HG02840 (cell line): ENCODE measurements around the gene PDE3B.
"Not testable (repeated sequence)": the region's sequence is repeated elsewhere in the genome, so short reads cannot be mapped to it uniquely, and the experiment has no call there.

Experiments
- ATAC-seq: cut with Tn5 transposase; IDR thresholded peaks from one replicate; pipeline ENCODE4 v1.9.1; 2021; ENCODE audit warnings: mild to moderate bottlenecking, moderate library complexity, moderate number of reproducible peaks; ENCODE audit not compliant: unreplicated experiment, low FRiP score

The PDE3B gene

DNA sequence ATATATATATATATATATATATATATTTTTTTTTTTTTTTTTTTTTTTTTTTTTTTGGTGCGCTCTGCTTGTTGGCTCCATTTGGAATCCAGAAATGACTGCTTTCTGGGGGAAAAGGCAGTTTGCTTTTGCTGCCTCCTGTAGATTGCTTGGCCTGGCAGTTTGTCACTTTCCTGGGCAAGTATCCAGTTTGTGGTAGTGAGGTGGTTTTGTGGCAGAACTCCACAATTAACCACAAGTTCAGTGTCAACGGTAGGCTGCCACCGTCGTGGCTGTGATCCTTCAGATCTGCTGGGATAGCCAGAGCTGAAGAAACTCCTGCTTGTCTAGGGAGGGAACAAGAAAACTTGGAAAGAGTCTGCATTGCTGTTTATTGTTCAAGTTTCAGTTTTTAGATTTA lies 5.0 kb upstream of the PDE3B start:
- no peak for ATAC-seq

DNA sequence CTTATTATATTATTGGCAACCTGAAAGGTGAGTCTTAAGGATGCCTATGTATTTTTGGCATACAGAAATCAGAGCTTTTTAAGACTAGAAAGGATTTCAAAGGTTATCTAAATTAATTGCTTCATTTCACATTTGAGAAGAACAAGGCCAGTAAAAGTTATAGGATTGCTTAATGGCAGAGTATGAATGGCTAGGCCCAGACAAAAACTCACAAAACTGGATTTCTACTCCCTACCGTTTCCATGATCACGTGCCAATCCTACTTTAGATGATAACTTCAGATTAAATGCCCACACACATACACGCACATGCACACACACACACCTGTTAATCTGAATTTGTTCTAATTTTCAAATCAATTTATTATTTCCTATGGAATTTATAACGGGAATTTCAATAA lies 1.8 kb upstream of the PDE3B start:
- ATAC-seq, result no peak

DNA sequence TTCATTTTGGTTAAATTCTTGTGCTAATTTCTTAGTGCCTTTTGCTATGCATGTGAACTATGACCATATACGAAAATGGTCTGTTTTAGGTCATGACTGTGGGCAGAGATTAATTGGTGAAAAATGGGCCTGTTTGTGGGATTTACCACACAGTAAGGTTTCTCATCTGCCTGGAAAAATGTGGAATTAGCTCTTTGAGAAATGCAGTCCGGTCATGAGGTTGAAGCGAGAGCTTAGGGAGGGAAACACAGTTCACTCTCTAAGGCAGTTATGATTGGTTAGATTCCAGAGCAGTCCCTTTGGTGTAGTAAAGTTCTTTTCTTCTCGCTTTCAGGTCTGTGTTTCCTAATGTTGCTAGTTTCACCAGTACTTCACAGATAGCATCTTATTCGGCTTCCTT lies 1.2 kb upstream of the PDE3B start:
- no peak for ATAC-seq

DNA sequence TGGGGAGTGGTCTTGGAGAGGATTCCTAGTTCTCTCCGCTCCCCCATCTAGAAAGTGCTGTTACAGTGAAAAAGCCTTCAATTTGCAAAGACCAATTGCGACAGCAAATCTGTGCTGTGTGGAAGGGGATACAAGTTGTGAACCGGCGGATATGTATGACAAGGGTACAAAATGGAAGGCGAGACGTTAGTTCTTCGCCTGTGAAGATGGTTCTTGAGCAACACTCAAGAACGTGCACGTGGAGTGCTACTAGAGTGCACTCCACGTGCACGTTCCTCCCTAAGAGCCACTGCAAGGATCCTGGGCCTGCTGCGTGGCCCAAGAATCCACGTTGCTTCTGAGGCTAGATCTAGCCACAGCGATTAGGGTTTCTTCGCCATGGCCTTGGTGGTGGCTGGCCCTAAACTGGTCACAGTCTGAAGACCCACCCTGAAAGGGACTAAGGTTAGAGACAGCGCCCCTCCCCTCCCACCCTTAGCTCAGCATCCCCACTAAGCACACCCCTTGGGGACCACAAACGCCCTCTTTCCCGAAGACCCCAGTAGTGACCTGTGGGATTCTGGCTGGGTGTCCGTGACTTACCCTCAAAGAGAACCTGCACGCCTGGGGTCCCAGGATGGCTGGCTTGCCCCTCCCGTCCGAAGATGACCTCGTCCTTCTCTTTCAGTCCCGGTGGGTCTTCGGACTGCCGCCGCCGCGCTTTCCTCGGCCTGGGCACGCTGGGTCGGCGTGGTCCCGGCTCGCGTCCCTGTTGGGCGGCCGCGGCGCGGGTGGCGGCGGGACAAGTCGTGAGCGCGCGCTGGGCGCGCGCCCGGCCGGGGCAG lies 519 bp upstream of the PDE3B start:
- no peak for ATAC-seq

DNA sequence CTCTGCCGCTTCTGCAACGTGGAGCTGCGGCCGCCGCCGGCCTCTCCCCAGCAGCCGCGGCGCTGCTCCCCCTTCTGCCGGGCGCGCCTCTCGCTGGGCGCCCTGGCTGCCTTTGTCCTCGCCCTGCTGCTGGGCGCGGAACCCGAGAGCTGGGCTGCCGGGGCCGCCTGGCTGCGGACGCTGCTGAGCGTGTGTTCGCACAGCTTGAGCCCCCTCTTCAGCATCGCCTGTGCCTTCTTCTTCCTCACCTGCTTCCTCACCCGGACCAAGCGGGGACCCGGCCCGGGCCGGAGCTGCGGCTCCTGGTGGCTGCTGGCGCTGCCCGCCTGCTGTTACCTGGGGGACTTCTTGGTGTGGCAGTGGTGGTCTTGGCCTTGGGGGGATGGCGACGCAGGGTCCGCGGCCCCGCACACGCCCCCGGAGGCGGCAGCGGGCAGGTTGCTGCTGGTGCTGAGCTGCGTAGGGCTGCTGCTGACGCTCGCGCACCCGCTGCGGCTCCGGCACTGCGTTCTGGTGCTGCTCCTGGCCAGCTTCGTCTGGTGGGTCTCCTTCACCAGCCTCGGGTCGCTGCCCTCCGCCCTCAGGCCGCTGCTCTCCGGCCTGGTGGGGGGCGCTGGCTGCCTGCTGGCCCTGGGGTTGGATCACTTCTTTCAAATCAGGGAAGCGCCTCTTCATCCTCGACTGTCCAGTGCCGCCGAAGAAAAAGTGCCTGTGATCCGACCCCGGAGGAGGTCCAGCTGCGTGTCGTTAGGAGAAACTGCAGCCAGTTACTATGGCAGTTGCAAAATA lies 816 bp downstream of the PDE3B start:
- ATAC-seq, result peak; percentile 47

DNA sequence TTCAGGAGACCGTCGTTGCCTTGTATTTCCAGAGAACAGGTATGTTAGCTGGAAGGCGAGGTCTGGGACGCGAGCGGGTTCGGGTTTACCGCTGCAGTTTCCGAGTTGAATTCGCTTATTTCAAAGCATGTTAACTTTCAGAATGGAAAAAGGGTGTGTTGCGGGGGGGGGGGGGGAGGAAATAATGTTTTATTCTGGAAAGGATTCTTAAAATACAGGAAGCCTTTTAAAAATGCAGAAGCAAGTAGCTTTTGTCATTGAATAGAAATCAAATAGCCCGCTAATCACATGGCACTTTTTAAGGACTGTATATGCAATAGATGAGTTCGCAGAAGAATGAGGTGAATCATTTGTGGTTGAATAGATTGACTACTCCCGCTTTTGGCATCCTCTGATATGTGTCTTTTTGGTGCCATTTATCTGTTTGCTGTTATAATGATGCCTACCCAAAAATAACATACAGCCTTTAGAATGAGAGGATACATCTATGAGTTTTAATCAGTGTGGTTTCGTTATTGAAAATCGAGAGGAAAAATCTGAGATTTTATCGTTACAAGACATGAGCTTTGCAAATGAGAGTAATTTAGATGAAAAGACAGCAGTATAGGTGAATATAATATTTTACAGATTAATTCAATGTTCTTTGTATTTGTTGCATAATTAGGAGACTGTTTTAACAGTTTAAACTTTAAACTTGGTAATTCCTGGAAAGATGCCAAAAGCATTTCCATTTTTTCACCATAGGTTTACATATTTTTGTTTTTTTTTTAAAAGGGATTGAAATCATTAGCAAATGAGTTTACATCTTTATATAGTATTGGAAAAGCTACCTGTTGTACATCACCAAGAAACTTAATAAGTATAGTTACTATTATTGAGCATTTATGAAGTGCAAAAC lies 1.7 kb downstream of the PDE3B start:
- no peak for ATAC-seq

DNA sequence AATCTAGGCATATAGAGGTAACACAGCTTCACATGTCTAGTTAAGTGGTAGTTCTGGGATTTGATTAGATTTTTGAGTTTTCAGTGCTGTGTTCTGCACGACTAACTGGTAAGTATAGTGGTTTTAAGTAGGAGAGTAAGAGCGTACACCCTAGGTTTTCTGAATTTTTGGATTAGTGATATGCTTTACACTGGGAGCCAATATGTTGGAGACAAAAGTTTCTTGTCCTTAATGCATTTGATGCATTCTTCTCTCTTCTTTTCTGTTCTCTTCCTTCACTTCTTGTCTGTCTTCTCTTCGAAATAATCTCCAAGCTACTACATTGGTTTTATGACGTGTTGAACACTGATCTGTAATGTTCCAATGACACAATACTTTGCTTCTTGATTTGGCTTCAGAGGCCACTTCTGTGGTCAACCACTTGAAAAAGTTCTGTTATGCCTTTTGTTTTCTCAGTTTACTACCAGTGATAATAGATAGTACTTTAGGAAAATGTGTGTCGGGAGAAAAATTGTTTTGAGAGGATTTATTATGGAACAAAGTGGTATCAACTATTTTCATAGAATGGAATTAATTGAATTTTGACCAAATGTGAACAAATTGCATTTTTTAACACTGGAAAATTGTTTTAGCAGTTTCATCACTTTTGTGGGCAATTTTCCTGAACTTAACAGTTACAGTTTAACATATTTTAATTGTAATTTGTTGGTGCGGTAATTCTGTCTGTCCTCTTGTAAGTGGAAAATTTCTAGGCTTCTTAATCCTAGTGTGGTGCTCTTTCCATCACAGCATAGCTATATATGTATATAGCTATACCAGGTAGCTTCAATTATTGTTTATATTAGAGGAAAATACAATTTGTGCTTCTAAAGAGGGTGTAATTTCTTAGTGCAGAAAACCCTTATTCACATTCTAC lies 2.6 kb downstream of the PDE3B start:
- no peak for ATAC-seq

DNA sequence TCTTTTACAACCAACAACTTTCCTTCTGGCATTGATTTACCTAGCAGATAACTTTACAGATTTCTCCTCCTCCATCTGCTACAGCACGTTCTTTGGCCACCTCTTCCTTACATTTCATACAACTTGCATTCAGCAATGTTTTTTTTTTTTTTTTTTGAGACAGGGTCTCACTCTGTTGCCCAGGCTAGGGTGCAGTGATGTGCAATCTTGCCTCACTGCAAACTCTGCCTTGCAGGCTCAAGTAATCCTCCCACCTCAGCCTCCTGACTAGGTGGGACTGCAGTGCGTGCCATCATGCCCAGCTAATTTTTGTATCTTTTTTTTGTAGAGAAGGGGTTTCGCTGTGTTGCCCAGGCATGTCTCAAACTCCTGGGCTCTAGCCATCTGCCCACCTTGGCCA lies 6.5 kb downstream of the PDE3B start:
- no peak for ATAC-seq

DNA sequence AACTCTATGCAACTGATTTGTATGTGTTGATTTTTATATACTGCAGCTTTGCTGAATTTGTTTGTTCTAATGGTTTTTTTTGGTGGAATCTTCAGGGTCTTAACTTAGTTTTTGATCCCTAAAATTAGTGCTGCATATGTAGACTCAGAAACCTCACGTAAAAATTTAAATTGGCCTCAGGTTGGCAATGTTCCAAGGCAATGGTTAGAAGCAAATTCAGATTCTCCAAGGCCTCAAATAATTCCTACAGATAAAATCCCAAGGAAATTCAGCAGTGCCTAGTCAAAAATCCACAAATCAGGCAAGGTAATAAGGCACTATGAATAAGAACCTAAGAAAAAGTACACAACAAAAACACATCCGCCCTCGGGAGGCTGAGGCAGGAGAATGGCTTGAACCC lies 9.5 kb downstream of the PDE3B start:
- ATAC-seq, result no peak

DNA sequence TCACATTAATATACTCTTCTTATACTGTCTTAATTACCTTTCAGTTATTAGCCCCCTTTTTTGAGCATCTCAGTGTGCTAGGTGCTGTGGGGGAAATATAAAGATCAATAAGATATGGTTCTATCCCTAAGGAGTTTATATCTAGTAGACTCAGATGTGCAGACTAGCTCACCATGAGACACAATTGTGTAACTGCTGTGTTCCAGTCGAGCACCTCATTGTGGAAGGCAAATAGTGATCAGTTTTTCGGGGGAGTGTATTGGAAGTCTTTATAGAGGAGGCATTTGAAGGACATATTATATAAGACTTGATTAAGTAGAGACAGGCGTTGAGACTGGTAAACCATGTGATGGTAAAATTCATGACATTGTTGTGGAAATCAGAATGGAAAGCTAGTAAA lies 11.8 kb downstream of the PDE3B start:
- no peak for ATAC-seq

DNA sequence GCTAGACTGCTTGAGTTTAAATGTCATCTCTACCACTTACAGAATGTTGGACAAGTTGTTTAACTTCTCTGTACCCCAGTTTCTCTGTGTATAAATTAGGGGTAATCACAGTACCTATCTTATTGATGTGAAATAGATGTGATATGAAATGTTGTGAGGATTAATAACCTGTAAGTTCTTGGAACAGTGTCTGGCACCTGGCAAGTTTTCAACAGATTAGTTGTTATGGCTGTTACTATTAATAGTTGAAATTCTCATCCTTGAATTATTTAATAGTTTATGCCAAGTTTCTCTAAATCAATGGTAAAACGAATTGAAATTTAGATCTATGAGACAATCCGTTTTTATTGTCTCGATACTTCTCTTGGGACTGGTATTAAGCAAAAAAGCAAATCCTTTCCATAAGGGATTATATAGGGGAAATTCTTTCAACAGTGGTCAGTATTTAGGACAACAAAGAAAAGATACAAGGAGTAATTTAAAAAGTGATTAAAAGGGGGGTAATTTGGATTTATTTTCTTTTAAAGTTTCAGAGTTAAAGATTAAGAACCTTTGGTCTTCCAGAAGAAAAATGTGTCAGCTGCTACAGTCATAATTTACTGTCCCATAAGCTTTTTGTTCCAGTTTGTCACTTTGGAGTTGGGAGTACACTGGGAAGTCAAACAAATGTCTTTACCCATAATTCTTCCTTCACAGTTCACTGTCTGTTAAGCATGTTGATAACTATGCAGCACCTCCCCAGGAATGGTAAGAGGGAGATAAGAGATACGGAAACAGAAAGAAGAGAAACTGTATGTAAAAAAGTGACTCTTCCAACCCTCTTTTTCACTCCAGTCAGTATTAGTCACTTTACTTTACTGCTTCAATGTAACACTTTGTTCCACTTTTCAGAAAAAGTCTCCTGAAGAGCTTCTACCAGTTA lies 13.2 kb downstream of the PDE3B start:
- ATAC-seq, result no peak

DNA sequence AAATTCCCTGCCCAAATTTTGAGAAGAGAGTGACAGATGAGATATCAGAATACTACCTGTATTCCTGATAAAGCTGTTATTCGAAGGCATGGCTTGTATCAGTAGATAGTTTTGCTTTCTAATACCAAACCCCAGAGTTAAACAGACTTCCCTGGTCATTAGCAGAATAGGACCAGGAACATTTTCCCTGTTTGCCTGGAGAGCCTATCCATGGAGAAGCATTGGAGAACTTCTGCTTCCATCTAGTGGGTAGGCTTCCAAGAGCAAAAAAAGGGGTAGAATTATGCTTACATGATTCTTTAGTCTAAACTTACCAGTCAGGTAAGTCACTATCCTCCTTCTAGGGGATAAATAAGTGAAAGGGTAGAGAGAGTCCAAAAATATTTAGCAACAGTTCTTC lies 14.2 kb downstream of the PDE3B start:
- no peak for ATAC-seq

DNA sequence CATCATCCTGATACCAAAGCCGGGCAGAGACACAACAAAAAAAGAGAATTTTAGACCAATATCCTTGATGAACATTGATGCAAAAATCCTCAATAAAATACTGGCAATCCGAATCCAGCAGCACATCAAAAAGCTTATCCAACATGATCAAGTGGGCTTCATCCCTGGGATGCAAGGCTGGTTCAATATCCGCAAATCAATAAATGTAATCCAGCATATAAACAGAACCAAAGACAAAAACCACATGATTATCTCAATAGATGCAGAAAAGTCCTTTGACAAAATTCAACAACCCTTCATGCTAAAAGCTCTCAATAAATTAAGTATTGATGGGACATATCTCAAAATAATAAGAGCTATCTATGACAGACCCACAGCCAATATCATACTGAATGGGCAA lies 21.3 kb downstream of the PDE3B start:
- not testable (repeated sequence) for ATAC-seq

DNA sequence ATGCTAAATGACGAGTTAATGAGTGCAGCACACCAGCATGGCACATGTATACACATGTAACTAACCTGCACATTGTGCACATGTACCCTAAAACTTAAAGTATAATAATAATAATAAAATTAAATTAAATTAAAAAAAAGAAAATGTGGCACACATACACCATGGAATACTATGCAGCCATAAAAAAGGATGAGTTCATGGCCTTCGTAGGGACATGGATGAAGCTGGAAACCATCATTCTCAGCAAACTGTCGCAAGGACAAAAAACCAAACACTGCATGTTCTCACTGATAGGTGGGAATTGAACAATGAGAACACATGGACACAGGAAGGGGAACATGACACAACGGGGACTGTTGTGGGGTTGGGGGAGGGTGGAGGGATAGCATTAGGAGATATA lies 23.7 kb downstream of the PDE3B start:
- not testable (repeated sequence) for ATAC-seq

DNA sequence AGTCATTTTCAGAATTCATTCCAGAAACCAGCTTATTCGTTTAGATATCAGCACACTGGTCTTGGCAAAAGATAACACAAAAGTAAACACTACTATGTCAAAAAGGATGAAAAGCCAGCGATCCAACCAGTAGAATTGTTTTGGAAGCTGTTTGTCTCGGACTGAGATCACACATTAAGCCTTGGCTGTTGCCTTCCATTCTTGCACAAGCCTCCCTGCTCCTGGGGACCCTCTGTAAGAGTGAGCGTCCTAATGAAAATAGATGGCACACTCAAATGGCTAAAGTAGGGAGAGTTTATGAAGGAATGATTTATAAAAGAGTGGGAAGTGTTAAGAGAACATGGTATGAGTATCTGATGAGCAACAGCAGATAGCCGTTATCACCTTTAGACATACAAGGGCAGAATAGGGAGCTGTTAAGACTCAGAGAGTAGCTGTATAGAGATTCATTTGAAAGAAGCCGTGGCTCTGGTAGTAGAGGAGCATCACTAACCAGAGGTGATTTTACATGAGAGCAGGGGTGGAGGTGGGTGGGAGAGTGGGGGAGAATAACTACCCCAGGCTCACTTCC lies 25.2 kb downstream of the PDE3B start:
- ATAC-seq, result no peak

DNA sequence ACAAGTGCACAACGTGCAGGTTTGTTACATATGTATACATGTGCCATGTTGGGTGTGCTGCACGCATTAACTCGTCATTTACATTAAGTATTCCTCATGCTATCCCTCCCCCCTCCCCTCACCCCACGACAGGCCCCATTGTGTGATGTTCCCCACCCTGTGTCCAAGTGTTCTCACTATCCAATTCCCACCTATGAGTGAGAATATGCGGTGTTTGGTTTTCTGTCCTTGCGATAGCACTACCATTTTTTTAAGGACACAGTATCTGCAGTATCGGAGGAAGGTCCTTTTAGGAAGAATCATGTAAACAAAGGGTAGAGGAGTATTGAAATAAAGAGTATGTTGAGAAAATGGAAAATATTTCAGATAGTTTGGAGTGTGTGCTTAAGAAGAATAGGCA lies 25.9 kb downstream of the PDE3B start:
- ATAC-seq, result no peak

DNA sequence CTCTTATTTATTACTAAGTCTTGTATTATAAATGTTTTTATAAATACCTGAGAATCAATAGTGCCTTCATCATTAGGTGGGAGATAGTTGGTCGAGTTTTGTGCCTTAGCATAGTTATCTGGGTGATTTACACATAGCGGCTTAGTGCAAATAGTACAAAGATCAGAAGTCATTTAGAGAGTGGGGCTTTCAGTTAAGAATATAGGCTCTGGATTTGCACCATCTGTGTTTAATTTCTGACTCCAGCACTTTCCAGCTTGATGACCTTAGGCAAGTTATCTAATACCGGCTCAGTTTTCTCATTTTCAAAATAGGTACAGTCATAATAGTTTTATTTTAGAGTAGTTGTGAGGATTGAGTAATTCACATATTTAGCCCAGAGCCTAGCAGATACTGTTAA lies 26.4 kb downstream of the PDE3B start:
- ATAC-seq, result no peak

DNA sequence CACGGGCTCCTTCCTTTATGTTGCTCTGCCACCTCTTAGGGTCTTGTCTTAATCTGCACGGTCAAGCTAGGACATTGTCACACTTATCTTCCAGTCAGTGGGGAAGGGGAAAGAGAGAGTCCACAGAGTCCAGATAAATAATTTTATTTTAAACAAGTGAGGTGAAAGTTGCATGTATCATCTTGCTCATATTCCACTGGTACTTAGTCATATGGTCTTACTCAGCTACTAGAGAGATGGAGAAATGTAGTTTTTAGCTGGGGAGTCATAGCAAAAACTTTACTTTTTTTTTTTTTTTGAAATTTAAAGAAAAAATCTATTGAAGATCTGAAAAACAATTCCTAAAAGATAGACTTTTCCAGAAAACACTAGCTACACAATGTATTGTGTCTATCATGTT lies 29.0 kb downstream of the PDE3B start:
- no peak for ATAC-seq

DNA sequence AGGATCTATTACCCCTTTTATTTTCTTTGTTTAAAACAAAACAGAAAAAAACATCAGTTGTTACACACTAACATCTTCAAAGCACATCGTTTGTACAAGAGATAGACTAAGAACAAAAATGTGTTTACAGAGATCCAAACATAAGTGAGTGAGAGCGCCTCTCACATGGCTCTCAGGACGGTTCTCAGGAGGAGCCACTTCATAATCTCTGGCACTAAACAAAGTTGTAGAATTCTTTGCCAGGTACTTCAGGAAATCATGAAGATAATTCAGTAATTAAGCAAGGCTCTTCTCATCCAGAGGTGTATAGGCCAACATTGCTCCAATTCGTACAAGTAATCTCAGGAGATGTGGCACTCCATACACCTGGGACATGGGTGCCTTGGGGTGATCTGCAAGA lies 29.8 kb downstream of the PDE3B start:
- no peak for ATAC-seq
